CD4-positive, alpha-beta T cell treated with Interleukin-17A for 4 hours (primary cell): ENCODE results near the gene MSI2.

Experiments used
- DNase-seq: peaks from one replicate; pipeline ENCODE4 v3.0.0-alpha.2; 2020; ENCODE audit warnings: mixed read lengths

The MSI2 gene

DNA sequence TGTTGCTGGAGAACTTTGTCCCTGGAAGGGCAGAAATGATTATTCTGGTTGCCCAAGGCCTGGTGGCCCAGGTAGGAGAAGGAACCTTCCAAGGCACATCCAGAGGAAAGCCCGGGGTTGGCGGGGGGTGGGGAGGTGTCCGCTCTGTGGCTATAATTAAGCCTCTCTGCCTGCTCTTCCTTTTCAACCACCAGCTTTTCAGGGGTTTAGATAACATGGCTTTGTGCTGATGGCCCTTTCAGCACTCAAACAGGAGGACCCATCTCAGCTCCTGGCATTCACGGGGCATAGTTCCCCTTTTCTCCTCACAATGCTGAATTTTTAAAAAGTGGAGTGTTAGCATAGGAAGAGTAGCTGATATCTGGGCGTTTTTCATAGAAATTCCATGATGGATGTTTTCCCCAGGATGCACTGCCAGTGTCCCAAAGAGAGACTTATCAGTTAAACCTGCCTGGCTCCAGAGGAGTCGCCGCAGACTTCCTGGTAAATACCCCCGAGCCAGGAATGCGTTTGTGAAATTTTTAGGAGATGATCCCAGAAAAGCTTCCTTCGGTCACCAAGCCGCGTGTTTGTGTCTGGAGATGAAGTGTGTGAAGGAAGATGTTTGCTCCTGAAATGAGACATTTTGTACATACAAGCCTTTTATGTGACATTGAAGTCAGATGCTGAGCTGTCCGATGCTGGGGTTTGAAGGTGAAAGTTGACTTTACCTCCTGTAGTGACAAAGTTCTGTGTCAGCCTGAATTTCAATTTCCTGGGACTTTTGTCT is 188.5 kb downstream of the MSI2 start:
- no peak for DNase-seq

DNA sequence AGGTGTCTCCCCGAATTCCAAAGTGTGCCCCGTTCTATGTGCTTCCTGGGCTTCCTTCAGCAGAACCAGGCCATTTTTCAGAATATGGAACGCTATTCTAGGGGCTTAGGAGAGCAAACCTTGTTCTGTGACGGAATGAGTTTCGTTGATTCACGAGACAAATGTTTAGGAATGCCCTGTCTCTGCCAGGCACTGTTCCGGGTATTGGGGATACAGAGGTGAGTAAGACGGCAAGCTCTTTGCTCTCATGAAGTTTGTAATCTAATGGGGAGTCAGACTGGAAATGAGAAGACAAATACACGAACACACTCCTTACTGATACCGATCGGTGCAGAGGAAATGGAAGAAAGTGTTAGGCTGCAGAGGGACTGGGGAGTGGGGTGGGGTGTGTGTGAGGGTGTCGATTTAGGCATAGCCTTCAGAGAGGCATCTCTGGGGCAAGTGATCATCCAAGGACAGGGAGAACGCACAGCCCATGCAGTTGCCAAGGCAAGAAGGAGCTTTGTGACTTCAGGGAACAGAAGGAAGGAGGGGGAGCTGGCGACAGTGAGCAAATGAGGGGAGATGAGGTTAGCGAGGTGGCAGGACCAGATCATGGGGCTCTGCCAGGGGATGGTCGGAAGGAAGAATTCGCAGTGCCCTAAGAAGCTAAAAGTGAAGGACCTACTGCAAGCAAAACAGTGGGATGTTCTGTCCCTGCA is 189.6 kb downstream of the MSI2 start:
- DNase-seq = no peak

DNA sequence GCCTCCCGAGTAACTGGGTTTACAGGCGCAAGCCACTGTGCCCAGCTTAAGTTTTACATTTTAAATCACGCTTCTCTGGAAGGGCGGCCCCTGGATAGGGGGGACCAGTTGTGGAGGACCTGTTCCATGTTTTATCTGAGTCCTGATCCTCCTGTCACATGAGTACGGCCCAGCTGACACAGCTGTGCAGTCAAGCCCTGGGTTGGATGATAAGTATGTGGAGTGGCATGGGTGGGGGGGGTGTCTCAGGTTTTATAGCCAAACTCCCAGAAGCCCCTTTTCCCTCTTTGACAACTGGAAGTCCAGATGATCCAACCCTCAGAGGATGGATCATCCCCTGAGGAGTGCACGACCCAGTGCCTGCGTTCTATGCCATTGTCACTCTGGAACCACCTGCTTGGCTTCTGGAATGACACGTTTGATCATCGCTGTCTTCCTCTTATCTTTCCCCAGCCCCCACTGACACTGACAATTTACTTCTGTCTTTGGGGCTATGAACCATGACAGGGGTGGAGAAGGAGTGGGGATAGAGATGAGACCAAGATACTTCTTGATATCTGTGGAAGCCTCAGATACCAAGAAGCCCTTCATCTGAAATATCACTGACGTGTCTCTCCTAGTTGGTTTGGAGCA is 191.2 kb downstream of the MSI2 start:
- DNase-seq = no peak

DNA sequence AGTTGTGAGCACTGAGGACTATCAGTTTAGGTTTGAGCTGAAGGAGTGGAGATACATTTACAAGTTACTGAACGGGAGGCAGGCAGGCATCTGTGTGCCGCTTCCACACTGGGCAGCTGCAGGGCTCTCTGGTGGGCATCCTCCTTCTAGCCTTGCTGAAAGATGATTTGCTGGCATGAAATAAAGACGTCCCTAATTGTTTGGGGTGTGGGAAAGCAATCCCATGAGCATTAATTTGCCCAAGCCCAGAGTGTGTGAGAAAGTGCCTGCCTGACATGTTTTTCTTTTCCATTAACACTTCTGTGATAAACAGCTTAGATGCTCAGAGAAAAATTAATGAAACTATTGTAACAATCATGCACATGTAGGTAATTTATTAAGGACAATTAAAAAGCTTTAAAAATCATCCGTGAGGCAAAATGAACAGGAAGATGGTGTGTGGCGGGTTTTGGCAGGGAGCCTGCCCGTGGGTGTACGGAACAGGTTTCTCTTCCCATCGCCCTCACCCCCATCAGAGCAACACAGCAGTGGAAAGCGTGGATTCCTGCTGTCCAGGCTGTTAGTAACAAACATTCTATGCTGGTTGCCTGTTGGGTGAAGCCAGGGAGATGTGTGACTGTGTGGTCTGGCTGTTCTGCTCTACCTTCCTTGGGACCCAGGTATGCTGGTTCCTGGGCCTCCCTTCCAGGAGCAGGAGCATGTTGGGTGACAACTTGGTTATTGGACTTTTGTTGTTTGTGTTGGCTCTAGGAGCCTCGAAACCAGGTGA is 191.9 kb downstream of the MSI2 start:
- no peak for DNase-seq

DNA sequence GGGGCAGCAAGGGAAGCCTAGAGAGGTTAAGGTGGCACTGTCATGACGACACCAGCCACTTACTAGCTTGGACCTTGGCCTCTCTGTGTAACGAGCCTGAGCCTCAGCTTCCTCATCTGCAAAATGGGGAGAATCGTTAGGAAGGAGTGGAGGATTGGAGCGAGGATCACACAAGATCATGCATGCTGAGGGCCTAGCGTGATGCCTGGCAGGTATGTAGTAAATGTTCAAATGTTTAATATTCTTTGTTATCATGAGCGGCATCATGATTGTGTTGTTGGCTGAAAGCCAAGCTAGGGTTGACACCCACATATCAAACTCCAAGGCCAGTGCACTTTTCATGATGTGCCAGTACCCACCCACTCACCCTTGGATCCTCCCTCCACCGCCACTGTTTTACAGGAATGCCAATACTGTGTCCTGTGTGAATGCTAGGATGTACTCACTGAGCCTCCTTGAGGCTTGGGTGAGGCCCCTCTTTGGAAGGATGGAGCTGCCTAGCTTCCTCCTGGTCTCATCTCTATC is 192.5 kb downstream of the MSI2 start:
- DNase-seq = no peak

DNA sequence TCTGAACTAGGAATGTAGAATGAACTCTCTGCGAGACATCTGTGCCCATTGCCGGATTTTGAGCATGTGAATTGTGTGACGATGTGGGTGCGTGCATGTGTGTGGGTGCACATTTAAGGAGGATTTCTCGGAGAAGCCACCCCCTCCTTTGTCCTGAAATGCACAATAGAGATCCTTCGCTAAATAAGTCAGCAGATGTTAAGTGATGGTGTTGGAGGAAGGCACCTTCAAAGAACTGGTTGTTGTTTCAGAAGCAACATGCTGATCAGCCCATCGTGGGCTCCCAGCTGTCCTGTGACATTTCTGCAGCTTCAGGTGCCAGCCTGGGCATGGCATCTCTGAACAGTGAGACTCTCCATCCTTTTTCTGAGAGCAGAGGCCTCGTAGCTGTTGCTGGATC is 194.9 kb downstream of the MSI2 start:
- no peak for DNase-seq

DNA sequence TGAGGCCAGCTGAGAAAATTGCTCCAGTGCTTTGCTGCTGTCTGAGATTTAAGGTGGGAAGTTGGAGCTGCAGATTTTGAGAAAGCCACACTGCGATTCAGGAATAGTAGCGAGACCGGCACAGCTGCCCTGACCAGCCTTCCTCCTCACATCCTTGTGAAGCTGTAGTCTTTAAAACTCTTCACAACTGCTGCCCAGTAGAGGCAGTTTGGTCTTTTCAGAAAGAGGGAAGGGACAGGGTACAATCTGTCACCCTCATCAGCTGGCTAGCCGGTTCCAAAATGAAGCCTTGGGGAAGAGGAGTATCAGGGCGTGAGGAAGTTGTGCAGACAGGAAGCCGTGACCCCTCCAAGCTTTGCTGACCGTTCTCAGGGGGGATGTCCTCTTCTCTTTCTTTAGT is 195.3 kb downstream of the MSI2 start:
- no peak for DNase-seq

DNA sequence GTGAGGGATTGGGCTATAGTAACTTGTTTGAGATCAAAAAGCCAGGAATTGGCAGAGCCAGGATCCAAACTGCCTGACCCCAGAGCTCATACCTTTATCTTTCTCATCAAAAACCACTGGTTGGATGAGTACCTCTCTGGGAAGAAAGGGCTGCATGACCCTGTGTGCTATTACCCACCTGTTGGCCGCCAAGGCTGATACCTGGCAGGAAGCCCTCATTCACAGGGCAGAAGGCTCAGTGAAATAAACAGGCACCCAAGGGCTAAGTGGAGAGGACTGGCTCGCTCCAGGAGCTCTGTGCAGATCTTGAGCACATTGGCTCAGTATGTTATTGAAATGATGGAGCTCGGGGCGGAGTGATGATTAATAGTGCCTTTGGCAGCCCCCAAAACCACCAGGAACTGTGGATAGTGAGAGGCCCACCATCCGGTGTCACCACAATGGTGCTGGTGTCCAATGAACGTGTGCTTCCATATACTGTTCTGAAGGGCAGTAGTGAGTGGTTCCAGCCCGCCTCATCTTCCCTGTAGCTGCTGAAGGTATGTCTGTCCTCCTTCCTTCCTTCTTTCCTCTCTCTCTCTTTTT is 197.6 kb downstream of the MSI2 start:
- no peak for DNase-seq

DNA sequence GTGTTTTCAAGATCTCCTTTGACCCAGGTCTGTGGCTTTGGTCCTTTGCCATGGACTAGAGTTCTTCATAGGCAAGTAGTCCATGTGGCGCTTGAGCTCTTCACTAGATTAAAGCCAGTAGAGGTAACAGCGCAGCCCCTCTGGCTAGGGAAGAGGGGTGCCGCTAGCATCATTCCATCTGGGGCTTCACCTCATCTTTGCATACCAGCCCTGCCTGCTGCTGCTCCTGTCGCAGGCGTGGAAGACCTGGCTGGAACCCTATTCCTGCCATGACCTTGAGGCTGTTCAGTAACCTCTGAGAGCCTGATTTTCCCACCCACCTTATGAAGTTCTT is 198.4 kb downstream of the MSI2 start:
- no peak for DNase-seq

DNA sequence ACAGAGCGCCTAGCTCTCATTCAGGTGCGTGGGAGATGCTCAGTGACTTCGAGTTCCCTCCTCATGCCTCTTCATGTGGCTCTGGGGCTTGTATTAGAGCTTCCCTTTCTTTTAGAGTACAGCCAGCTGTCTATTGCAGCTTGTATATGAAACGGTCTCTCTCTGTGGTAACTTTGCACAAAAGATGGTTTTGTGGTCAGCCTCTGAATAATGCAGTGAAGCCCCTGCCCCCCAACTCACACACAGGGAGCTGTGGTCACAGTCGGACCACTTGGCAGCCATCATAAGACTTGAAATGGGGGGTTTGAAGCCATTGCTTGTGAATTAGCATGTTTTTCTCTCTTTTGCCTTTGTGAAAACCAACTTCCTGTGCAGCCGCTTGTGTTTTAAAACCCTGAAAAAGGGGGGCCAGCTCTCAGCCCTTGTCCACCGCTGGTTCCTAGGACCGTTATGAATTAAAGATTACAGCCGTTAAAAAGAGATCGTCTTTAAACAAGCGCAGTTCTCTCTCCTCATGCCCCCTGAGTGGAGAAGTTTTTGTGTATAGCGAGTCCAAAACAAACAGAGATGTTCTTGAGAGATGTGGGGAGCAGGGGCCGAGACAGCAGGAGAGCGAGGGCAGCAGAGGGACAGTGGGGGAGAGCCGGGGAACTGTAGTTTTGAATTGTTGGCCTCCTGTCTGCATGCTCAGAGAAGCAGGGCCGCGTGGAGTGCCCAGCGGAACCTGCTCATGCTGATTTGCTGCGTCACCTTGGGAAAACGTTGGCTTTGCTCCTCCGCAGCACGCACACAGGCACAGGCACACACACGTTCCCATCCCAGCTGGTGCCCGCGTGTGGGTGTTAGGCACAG is 199.0 kb downstream of the MSI2 start:
- peak; percentile 25 for DNase-seq

DNA sequence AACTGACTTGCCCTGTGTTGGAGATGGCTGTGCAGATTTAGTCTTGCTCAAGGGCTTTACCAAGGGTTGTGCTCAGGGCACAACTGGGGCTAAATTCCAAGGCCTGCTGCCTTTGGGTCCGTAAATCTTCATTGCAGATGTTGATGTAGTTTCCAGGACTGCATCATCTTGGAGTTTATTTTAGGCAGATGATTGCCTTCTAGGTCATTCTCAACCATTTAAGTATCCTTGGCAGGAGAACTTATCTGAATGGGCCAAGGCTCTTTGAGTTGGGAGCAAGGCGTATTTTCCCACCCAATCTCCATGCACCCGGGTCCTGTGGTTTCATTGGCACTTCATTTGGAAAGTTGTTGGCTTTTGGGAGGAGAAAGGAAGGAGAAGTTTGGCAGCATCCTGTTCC is 200.3 kb downstream of the MSI2 start:
- no peak for DNase-seq

DNA sequence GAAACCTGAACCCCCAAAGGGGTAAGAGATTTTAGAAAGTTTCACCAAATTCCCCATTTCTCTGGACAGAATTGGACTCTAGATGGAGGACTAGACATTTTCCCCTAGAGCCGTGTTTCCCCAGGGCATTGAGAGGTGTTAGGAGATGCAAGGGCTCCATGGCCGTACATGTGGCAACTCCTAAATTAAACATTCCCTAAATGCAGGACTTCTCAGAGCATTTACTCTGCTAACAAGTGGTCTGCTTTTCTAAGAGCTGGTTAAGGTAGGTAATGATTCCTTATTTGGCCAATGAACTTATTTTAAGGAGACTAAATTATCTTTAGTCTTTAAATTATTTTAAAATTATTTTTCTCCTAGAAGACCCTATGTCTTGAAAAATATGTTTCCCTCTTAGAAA is 200.9 kb downstream of the MSI2 start:
- no peak for DNase-seq

DNA sequence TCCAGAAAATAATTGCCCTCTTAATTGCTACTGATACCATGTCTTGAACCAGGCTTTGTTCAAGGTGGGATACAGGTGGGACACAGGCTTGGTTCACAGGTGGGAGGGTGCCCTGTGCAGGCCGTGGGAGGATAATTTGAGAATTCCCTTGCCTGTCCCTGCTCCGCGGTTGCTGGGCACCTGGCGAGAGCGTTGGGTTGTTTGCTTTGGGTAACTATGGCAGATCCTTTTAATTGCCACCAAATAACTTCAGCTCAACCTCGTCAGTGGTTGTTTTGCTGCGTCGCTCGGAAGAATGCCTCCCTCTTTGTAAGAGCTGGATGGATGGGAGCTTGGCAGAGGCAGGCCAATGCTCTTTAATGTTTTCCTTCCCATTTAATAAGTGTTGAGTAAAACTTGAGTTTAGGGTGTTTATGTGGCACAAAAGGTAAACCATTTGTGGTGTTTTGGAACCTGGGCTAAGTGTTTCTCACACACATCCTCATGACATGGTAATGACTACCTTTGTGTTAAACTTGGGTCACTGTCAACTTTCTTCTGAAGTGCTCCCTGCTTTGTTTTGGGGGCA is 202.5 kb downstream of the MSI2 start:
- no peak for DNase-seq

DNA sequence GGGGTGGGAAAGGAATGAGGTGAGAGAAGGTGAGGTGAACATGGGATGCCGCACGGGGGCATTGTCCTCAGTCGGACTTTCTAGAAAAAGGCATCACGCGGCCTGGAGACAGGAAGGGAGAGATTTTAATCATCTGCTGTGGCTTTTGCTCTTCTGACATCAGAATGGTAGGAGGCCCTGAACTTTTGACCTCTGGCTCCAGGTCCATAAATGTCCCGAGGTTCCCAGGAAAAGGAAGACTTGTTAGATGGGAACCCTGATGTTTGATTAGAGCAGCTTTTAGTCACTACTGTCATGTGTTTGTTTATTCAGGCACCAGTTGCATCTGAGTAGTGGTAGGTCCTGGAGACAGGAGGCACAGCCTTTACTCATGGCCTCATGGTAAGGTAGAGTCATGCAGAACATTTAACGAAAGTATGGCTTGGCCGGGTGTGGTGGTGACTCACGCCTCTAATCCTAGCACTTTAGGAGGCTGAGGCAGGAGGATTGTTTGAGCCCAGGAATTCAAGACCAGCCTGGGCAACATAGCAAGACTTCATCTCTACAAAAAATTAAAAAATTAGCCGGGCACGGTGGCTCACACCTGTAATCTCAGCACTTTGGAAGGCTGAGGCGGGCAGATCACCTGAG is 203.1 kb downstream of the MSI2 start:
- no peak for DNase-seq

DNA sequence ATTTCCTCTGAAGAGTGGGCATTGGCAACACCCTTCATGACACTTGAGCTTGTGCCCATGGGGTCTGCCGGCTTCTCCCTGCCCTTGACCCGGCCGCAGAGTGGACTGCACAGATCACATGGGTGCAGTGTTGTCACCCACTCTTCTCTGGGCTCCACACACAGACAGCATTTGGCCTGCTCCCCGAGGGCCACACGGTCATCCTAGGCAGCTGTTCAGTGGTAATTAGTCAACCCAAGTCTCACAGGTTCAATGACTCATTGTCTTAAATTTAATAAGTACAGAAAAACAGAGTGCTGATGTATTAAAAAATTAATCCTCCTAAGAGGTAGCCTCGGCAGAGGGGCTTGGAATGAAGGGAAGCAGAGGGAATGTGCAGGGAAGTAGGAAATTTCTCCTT is 204.8 kb downstream of the MSI2 start:
- DNase-seq = no peak

DNA sequence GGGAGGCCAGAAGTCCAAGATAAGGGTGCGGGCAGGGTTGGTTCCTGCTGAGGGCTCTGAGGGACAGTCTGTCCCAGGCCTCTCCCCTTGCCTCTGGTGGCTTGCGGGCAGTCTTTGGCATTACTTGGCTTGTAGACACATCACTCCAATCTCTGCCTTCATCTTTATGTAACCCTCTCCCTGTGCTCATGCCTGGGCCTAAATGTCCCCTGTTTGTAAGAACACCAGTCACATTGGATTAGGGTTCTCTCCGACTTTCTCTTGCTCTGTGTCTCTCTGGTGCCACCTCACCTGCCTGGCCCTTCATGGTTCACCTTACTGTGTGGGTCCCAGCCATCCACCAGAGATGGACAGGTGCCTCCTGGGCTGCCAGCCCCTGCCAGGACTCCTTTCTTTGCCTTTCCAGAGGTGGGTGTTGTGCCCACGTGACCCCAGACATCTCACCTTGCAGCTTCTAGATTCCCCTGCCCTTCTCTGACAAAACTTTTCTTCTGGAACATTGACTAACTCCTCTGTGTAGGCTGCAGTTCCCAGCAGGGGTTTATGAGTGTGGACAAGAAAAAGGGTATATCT is 205.8 kb downstream of the MSI2 start:
- no peak for DNase-seq

DNA sequence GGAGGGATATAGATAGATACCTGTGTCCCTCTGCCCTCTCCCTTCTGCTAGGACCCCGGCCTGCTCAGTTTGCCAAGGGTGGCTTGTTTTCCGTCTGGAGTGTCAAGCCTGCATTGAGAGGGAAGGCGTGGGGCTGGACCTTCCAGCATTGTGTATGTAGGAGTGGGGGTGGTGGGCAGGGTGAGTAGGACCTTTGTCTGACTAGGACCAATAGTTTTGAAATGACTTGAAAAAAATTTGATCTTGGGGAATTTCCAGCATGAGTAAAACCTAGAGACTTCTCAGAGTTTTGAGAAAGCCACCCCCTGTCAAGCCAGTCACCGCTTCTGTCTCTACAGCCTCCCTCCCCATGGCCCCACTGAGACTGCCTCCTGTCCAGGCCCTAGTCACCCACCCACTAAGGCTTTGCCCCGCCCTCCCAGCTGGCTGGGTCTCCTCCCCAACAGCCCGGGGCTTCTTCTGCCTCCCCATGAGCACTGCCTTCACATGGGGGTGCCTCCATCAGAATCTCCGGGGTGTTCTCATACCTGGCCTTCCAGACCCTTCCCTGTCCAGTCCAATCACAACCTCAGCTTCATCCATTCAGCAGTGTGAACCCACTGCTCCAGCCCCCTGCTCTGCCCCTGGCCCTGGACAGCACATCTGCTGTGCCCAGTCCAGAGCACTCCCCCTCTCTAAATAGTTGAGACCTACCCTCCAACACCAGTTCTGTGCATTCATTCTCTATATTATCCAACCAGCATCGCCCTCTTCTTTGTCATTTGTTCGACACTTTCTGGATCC is 207.0 kb downstream of the MSI2 start:
- DNase-seq = peak; percentile 21

DNA sequence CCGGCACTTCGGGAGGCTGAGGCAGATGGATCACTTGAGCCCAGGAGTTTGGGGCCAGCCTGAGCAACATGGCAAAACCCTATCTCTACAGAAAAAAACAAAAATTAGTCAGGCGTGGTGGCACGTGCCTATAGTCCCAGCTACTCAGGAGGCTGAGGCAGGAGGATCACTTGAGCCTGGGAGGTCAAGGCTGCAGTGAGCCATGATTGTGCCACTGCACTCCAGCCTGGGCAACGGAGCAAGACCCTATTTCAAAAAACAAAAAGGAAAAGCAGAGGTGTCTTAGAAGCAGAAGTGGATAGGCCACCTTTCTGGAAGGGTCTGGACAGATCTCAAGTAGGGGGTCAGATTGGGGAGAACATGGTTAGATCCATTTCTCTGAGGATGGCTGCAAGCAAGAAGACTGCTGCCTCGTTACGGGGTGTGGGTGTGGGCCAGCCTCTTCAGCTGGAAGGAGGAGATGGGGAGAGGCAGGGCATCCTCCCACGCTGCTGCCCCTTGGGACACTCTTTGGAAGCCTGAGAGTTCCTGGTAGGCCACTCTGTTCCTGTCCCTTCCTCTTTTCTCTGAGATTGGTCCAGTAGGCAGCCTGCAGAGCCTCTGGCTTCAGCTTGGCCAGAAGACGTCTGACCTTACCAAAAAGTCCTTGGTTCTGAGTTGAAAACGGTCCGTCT is 208.0 kb downstream of the MSI2 start:
- no peak for DNase-seq

DNA sequence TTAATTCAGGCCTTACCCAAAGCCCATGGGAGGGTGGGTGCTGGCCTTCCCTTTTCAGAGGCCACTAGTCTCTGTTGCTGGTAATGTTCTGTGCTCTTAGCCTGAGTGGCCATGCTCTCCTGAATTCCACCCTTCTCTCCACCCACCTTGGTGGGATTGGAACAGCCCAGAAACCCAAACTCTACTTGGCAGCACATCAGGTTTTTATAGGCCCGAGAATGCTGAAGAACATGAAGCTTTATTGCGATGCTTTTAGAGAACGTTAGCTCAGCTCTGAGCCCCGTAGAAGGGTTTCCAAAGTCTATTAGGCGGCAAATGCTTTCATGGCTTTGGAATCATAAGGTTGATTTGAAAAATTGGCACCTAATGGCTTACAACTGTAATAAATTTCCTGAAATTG is 209.3 kb downstream of the MSI2 start:
- DNase-seq = no peak
